ENCODE results near the gene TSC22D4. TPM values are rescaled to one million over a fixed set of nuclear protein-coding genes. Genes with fewer than 3 reads are reported as not detected.
"Not testable (repeated sequence)": the region's sequence is repeated elsewhere in the genome, so short reads cannot be mapped to it uniquely, and the experiment has no call there.

TSC22D4 gene
- total RNA-seq, 2 experiments from 2014 or later, result 34.6 to 36.5 TPM

- Mint-ChIP-seq H3K4me3 (no peak overlapping the region), H3K27ac (peak overlapping the region; percentile 39), H3K27me3 (no peaks in the 10 kb centered on the region), H3K9me3 (no peaks in the 10 kb centered on the region), H3K4me1 (ENCODE audit: low read depth) (peaks cover 15% of the 10 kb centered on the region), H3K36me3 (ENCODE audit: low read depth) (peaks cover 28% of the 10 kb centered on the region)
- Histone ChIP-seq H3K36me3 (ENCODE audit: insufficient read depth, low read length) (peaks cover 25% of the 10 kb centered on the region), H3K4me1 (ENCODE audit: insufficient read depth, low read length) (peaks cover 15% of the 10 kb centered on the region), H3K27me3 (ENCODE audit: control insufficient read depth in 1 of 2, insufficient read depth in 2 of 2, low read length in 2 of 2) (no peaks in the 10 kb centered on the region), H3K9me3 (ENCODE audit: control insufficient read depth in 1 of 2, insufficient read depth in 1 of 2, low read length in 2 of 2) (no peaks in the 10 kb centered on the region), H3K27ac (ENCODE audit: low read depth in 1 of 2, low read length in 2 of 2) (no peak overlapping the region), H3K4me3 (ENCODE audit: low read length) (no peak overlapping the region)
- ATAC-seq (ENCODE audit: poor library complexity) (no peak), DNase-seq (no peak)
- CTCF ChIA-PET, result no interaction called here
- TF ChIP-seq CTCF (IDR thresholded peaks at IDR 0.05), result no peak
- POLR2A ChIA-PET, result no interaction called here
- intact Hi-C loops (cut with DNase I, micrococcal nuclease), result no loop called here
These were observed 22.0 kb downstream of the TSC22D4 start for GRCh38 chr7:100457033-100457432.

- no peak for DNase-seq
- Mint-ChIP-seq H3K27ac (peak overlapping the region; percentile 85), H3K4me1 (ENCODE audit: low read depth) (peaks cover 15% of the 10 kb centered on the region), H3K4me3 (no peak overlapping the region), H3K9me3 (no peaks in the 10 kb centered on the region), H3K27me3 (no peaks in the 10 kb centered on the region), H3K36me3 (ENCODE audit: low read depth) (peaks cover 23% of the 10 kb centered on the region)
- ATAC-seq (ENCODE audit: poor library complexity), result no peak
- no peak overlapping the region for H3K4me3 ChIP-seq (ENCODE audit: low read length)
- peaks cover 15% of the 10 kb centered on the region for H3K4me1 ChIP-seq (ENCODE audit: insufficient read depth, low read length)
- no peaks in the 10 kb centered on the region for H3K27me3 ChIP-seq (ENCODE audit: control insufficient read depth in 1 of 2, insufficient read depth in 2 of 2, low read length in 2 of 2)
- no peak overlapping the region for H3K27ac ChIP-seq (ENCODE audit: low read depth in 1 of 2, low read length in 2 of 2)
- intact Hi-C loops (cut with DNase I, micrococcal nuclease), result no loop called here
- CTCF ChIA-PET, result no interaction called here
- no peaks in the 10 kb centered on the region for H3K9me3 ChIP-seq (ENCODE audit: control insufficient read depth in 1 of 2, insufficient read depth in 1 of 2, low read length in 2 of 2)
- no peak for TF ChIP-seq CTCF (IDR thresholded peaks at IDR 0.05)
- peaks cover 22% of the 10 kb centered on the region for H3K36me3 ChIP-seq (ENCODE audit: insufficient read depth, low read length)
- POLR2A ChIA-PET, result no interaction called here
These were observed 22.5 kb downstream of the TSC22D4 start for GRCh38 chr7:100456562-100456961.

GRCh38 chr7:100455206-100455605, 23.8 kb downstream of the TSC22D4 start:
- H3K4me1 Mint-ChIP-seq (ENCODE audit: low read depth), result peaks cover 23% of the 10 kb centered on the region
- H3K9me3 ChIP-seq (ENCODE audit: control insufficient read depth in 1 of 2, insufficient read depth in 1 of 2, low read length in 2 of 2), result no peaks in the 10 kb centered on the region
- H3K27me3 ChIP-seq (ENCODE audit: control insufficient read depth in 1 of 2, insufficient read depth in 2 of 2, low read length in 2 of 2), result no peaks in the 10 kb centered on the region
- H3K27ac Mint-ChIP-seq, result peak overlapping the region; percentile 85
- H3K27me3 Mint-ChIP-seq, result no peaks in the 10 kb centered on the region
- H3K9me3 Mint-ChIP-seq, result no peaks in the 10 kb centered on the region
- intact Hi-C loops (cut with DNase I, micrococcal nuclease), result no loop called here
- peaks cover 12% of the 10 kb centered on the region for H3K36me3 Mint-ChIP-seq (ENCODE audit: low read depth)
- ATAC-seq (ENCODE audit: poor library complexity), result no peak
- peaks cover 10% of the 10 kb centered on the region for H3K36me3 ChIP-seq (ENCODE audit: insufficient read depth, low read length)
- CTCF ChIA-PET, result interaction anchor here (0.9 kb wide), 1 partner anchor 28 kb away, joined by 3 read pairs; no protein-coding TSS in a partner anchor
- DNase-seq, result no peak
- H3K4me3 ChIP-seq (ENCODE audit: low read length), result no peak overlapping the region
- POLR2A ChIA-PET, result interaction anchor here (0.5 to 3.2 kb wide), 7 partner anchors 8 to 131 kb away, joined by 3 to 22 read pairs (median 5); partner anchors contain the start of genes FBXO24, LRCH4, MEPCE and PPP1R35
- no peak for TF ChIP-seq CTCF (IDR thresholded peaks at IDR 0.05)
- peaks cover 23% of the 10 kb centered on the region for H3K4me1 ChIP-seq (ENCODE audit: insufficient read depth, low read length)
- H3K4me3 Mint-ChIP-seq, result peak overlapping the region; percentile 38
- H3K27ac ChIP-seq (ENCODE audit: low read depth in 1 of 2, low read length in 2 of 2), result no peak overlapping the region

- POLR2A ChIA-PET, result interaction anchor here (0.8 to 3.2 kb wide), 4 partner anchors 17 to 132 kb away, joined by 3 to 22 read pairs (median 10); partner anchors contain the start of genes FBXO24, LRCH4, MEPCE and PPP1R35
- DNase-seq; intact Hi-C loops (cut with DNase I, micrococcal nuclease); H3K4me3 ChIP-seq (ENCODE audit: low read length); H3K9me3 Mint-ChIP-seq; H3K27me3 ChIP-seq (ENCODE audit: control insufficient read depth in 1 of 2, insufficient read depth in 2 of 2, low read length in 2 of 2); H3K4me3 Mint-ChIP-seq; H3K36me3 ChIP-seq (ENCODE audit: insufficient read depth, low read length); H3K27me3 Mint-ChIP-seq; H3K27ac Mint-ChIP-seq; ATAC-seq (ENCODE audit: poor library complexity); H3K9me3 ChIP-seq (ENCODE audit: control insufficient read depth in 1 of 2, insufficient read depth in 1 of 2, low read length in 2 of 2); H3K27ac ChIP-seq (ENCODE audit: low read depth in 1 of 2, low read length in 2 of 2); H3K36me3 Mint-ChIP-seq (ENCODE audit: low read depth): not testable (repeated sequence)
- H3K4me1 ChIP-seq (ENCODE audit: insufficient read depth, low read length), result peaks cover 27% of the 10 kb centered on the region
- CTCF ChIA-PET, result interaction anchor here (0.6 to 1.0 kb wide), 2 partner anchors 46 to 242 kb away, joined by 3 to 4 read pairs; no protein-coding TSS in a partner anchor
- peaks cover 23% of the 10 kb centered on the region for H3K4me1 Mint-ChIP-seq (ENCODE audit: low read depth)
These were observed 25.2 kb downstream of the TSC22D4 start for GRCh38 chr7:100453854-100454253.

Measured in CD4-positive, alpha-beta T cell (primary cell).